SK-N-SH (cell line): ENCODE results near the gene LOXHD1. TPM values are rescaled to one million over a fixed set of nuclear protein-coding genes. Genes with fewer than 3 reads are reported as not detected.

Experiments used
- CTCF ChIA-PET: fragments of 300-600, 350-600 bp; formaldehyde crosslinking; extraction: SDS; loops from one replicate; lab custom pipeline; 2021; lab: Yijun Ruan, JAX
- POLR2A ChIA-PET: fragments of 350-600 bp; sonication (Branson Sonifier 250); formaldehyde crosslinking; extraction: SDS; loops from one replicate; lab custom pipeline; 2020; ENCODE audit warnings: antibody characterized with exemption, inconsistent platforms; lab: Yijun Ruan, JAX
- DNase-seq: peaks from one replicate; pipeline ENCODE4 v3.0.0; 2012
- H2AFZ ChIP-seq: fragments of 200-600 bp; sonication (generic); 2 replicates; pipeline ENCODE4 v1.8.1; 2016; ENCODE audit warnings: antibody characterized with exemption, mild to moderate bottlenecking, low read depth
- H3F3A ChIP-seq: fragments of 200-600 bp; sonication (generic); replicated peaks from 2 replicates; pipeline ENCODE3; 2016; ENCODE audit warnings: antibody characterized with exemption, mild to moderate bottlenecking; ENCODE audit not compliant: insufficient read depth
- H3K27ac ChIP-seq, 2 experiments: fragments of 200-500 bp in 1 of 2; fragments of 200-600 bp in 1 of 2; sonication (Bioruptor generic) in 1 of 2; sonication (generic), shearing (Covaris generic) in 1 of 2; 2 replicates each; pipeline versions ENCODE4 v1.5.1 to v1.6.1; 2014 to 2016; ENCODE audit warnings: low read depth in 2 of 2, inconsistent platforms in 1 of 2, low read length in 1 of 2, mild to moderate bottlenecking in 1 of 2, mixed read lengths in 1 of 2
- H3K27me3 ChIP-seq: fragments of 200-600 bp; sonication (generic), shearing (Covaris generic); 2 replicates; pipeline ENCODE4 v1.6.1; 2016; ENCODE audit warnings: mixed run types; ENCODE audit not compliant: insufficient read depth
- H3K36me3 ChIP-seq, 2 experiments: fragments of 200-500 bp in 1 of 2; fragments of 200-600 bp in 1 of 2; sonication (Bioruptor generic) in 1 of 2; sonication (generic) in 1 of 2; replicated peaks in 1 of 2; 2 replicates each; pipeline versions ENCODE3 to v1.5.1; 2014 to 2016; ENCODE audit warnings: low read length in 1 of 2, mild to moderate bottlenecking in 1 of 2; ENCODE audit not compliant: insufficient read depth in 2 of 2, control insufficient read depth in 1 of 2
- H3K4me1 ChIP-seq, 2 experiments: fragments of 200-500 bp in 1 of 2; fragments of 200-600 bp in 1 of 2; sonication (Bioruptor generic) in 1 of 2; sonication (generic), shearing (Covaris generic) in 1 of 2; 2 replicates each; pipeline versions ENCODE4 v1.5.1 to v1.6.1; 2014 to 2016; ENCODE audit warnings: low read depth in 1 of 2, low read length in 1 of 2, mixed run types in 1 of 2; ENCODE audit not compliant: insufficient read depth in 2 of 2, control insufficient read depth in 1 of 2
- H3K4me2 ChIP-seq: fragments of 200-600 bp; sonication (generic), shearing (Covaris generic); 2 replicates; pipeline ENCODE4 v1.6.1; 2017; ENCODE audit warnings: mixed run types
- H3K4me3 ChIP-seq, 2 experiments: fragments of 200-500 bp in 1 of 2; fragments of 200-600 bp in 1 of 2; sonication (Bioruptor generic) in 1 of 2; sonication (generic), shearing (Covaris generic) in 1 of 2; 2 replicates each; pipeline versions ENCODE4 v1.5.1 to v1.8.1; 2014 to 2016; ENCODE audit warnings: low read depth in 2 of 2, inconsistent platforms in 1 of 2, low read length in 1 of 2, mild to moderate bottlenecking in 1 of 2, mixed read lengths in 1 of 2, moderate library complexity in 1 of 2
- H3K79me2 ChIP-seq: fragments of 200-600 bp; sonication (generic); 2 replicates; pipeline ENCODE4 v1.8.1; 2017; ENCODE audit warnings: mild to moderate bottlenecking; ENCODE audit not compliant: insufficient read depth
- H3K9ac ChIP-seq: fragments of 200-600 bp; sonication (generic); 2 replicates; pipeline ENCODE4 v1.6.1; 2017; ENCODE audit warnings: mixed run types
- H3K9me2 ChIP-seq: fragments of 200-600 bp; sonication (generic); 2 replicates; pipeline ENCODE4 v1.6.1; 2017; ENCODE audit warnings: mixed run types
- H3K9me3 ChIP-seq: fragments of 200-600 bp; sonication (generic); 2 replicates; pipeline ENCODE4 v1.6.1; 2017; ENCODE audit warnings: mixed run types, mild to moderate bottlenecking, moderate library complexity
- H4K20me1 ChIP-seq: fragments of 200-600 bp; sonication (generic); 2 replicates; pipeline ENCODE4 v1.6.1; 2017; ENCODE audit warnings: mild to moderate bottlenecking, mixed run types; ENCODE audit not compliant: insufficient read depth
- CTCF ChIP-seq: fragments of 200-600 bp; sonication (generic); IDR thresholded peaks from 2 replicates; pipeline ENCODE4 v1.6.1; 2017; ENCODE audit warnings: antibody characterized with exemption, mild to moderate bottlenecking, moderate library complexity
- EZH2phosphoT487 ChIP-seq: fragments of 200-600 bp; sonication (generic); IDR thresholded peaks from 2 replicates; pipeline ENCODE4 v1.6.1; 2017; ENCODE audit warnings: low read depth, mixed run types, mild to moderate bottlenecking, antibody characterized with exemption, moderate library complexity, borderline replicate concordance
- GABPA ChIP-seq: IDR thresholded peaks from 2 replicates; pipeline ENCODE4 v1.4.0; 2012; ENCODE audit warnings: low read depth, mild to moderate bottlenecking
- GATA2 ChIP-seq: sonication (generic); formaldehyde crosslinking; IDR thresholded peaks from 2 replicates; pipeline ENCODE4 v1.5.0; 2020; ENCODE audit warnings: mild to moderate bottlenecking, missing genetic modification reagents
- MAX ChIP-seq: IDR thresholded peaks from 2 replicates; pipeline ENCODE4 v1.4.0; 2012; ENCODE audit warnings: low read depth
- MEF2A ChIP-seq: IDR thresholded peaks from 2 replicates; pipeline ENCODE4 v1.4.0; 2012; ENCODE audit warnings: low read depth, borderline replicate concordance
- MXI1 ChIP-seq: IDR thresholded peaks from 2 replicates; pipeline ENCODE4 v1.6.1; 2012; ENCODE audit warnings: mild to moderate bottlenecking, low read depth, low read length, improper control_type of control experiment
- PBX3 ChIP-seq: IDR thresholded peaks from 2 replicates; pipeline ENCODE4; 2012
- RCOR1 ChIP-seq: fragments of 150-350 bp; IDR thresholded peaks from 2 replicates; pipeline ENCODE4 v1.6.1; 2017; ENCODE audit warnings: antibody characterized with exemption, low read length
- TEAD4 ChIP-seq: IDR thresholded peaks from 2 replicates; pipeline ENCODE4 v1.4.0; 2012; ENCODE audit warnings: mild to moderate bottlenecking, borderline replicate concordance; ENCODE audit not compliant: insufficient read depth
- USF1 ChIP-seq: IDR thresholded peaks from 2 replicates; pipeline ENCODE4 v1.4.0; 2012; ENCODE audit warnings: low read depth, borderline replicate concordance
- USF2 ChIP-seq: fragments of 150-350 bp; IDR thresholded peaks from 2 replicates; pipeline ENCODE4 v1.6.1; 2017; ENCODE audit warnings: antibody characterized with exemption, low read length, low read depth, borderline replicate concordance
- ZBTB33 ChIP-seq: IDR thresholded peaks from 2 replicates; pipeline ENCODE4 v1.4.0; 2012; ENCODE audit warnings: low read depth, borderline replicate concordance
- WGBS: methylation state at CpG from one replicate; pipeline ENCODE4 v1.1.6; 2017; ENCODE audit warnings: low lambda C conversion rate; 5-methylcytosine and 5-hydroxymethylcytosine counted together
- polyA plus RNA-seq, 3 experiments: library from polyadenylated mRNA; depleted of rRNA; stranded (reverse); fragments of >200 nt; gene quantifications; 2 replicates each; pipeline ENCODE4 v1.2.3, GENCODE V29; 2012

LOXHD1 gene
- polyA plus RNA-seq, 1 of the 3 experiments (the other 2 are of a cell fraction), result not detected

GRCh38 chr18:46431522-46432171, 225.4 kb downstream of the LOXHD1 start:
- Histone ChIP-seq H3K27ac (peak overlapping the region in 1 of 2 experiments; percentile 74; a peak in 2 of 4 replicates), H4K20me1 (no peaks in the 10 kb centered on the region), H3K9ac (no peak overlapping the region), H3K9me2 (no peaks in the 10 kb centered on the region), H3K4me2 (no peak overlapping the region), H3K36me3 (no peaks in the 10 kb centered on the region), H3K4me1 (peaks cover 0 to 40% of the 10 kb centered on the region in 2 experiments; a peak in 2 of 4 replicates), H3F3A (no peaks in the 10 kb centered on the region), H3K79me2 (no peaks in the 10 kb centered on the region), H3K4me3 (no peak overlapping the region), H3K9me3 (no peaks in the 10 kb centered on the region), H2AFZ (no peak overlapping the region), H3K27me3 (no peaks in the 10 kb centered on the region)
- WGBS, result 40% methylated on average over 4 of the region's 4 CpGs
- DNase-seq, result peak; percentile 60
- ChIA-PET CTCF (interaction anchor here (0.9 to 1.9 kb wide), 3 partner anchors 27 to 151 kb away, joined by 3 to 7 read pairs (median 5); no protein-coding TSS in a partner anchor), POLR2A (no interaction called here)
- TF ChIP-seq MAX, result no peak
- TF ChIP-seq GATA2 (CRISPR knock-in tag), result 0 out of 2 replicates have a peak, but pooled peaks have one; percentile 19

- CTCF ChIA-PET, result interaction anchor here (1.2 to 1.6 kb wide), 4 partner anchors 10 to 149 kb away, joined by 3 to 5 read pairs (median 3); no protein-coding TSS in a partner anchor
- WGBS, result 76% methylated on average over 2 of the region's 2 CpGs
These were observed 227.3 kb downstream of the LOXHD1 start for GRCh38 chr18:46429649-46430224.

More at GRCh38 chr18:46429649-46430224, 227.3 kb downstream of the LOXHD1 start:
- Histone ChIP-seq H3F3A (no peaks in the 10 kb centered on the region), H3K9me3 (no peaks in the 10 kb centered on the region), H3K27me3 (no peaks in the 10 kb centered on the region), H3K9ac (no peak overlapping the region), H3K4me1 (peaks cover 0 to 39% of the 10 kb centered on the region in 2 experiments; a peak in 2 of 4 replicates), H3K9me2 (no peaks in the 10 kb centered on the region), H3K79me2 (no peaks in the 10 kb centered on the region), H2AFZ (no peak overlapping the region), H3K4me3 (no peak overlapping the region), H3K4me2 (no peak overlapping the region), H4K20me1 (no peaks in the 10 kb centered on the region), H3K36me3 (no peaks in the 10 kb centered on the region), H3K27ac (no peak overlapping the region)
- POLR2A ChIA-PET, result no interaction called here
- DNase-seq, result no peak
- TF ChIP-seq MXI1, result no peak
- TF ChIP-seq USF1, result no peak
- TF ChIP-seq USF2, result no peak
- no peak for TF ChIP-seq CTCF
- TF ChIP-seq EZH2phosphoT487, result no peak
- no peak for TF ChIP-seq RCOR1
- TF ChIP-seq GATA2 (CRISPR knock-in tag), result no peak
- TF ChIP-seq MEF2A, result no peak
- TF ChIP-seq ZBTB33, result no peak
- no peak for TF ChIP-seq PBX3
- no peak for TF ChIP-seq GABPA
- TF ChIP-seq TEAD4, result no peak
